NB4 (cell line): ENCODE results near the gene RAD52.

ENCODE experiments used
- DNase-seq: peaks from one replicate; pipeline ENCODE4 v3.0.0; 2010; ENCODE audit warnings: low read depth
- H3K4me3 ChIP-seq: one replicate; pipeline ENCODE4 v1.5.1; 2011; ENCODE audit warnings: mild to moderate bottlenecking, low read depth, low read length, moderate library complexity
- MYC ChIP-seq: IDR thresholded peaks from 2 replicates; pipeline ENCODE4 v1.6.1; 2011; ENCODE audit warnings: low read depth, low read length
- POLR2A ChIP-seq: IDR thresholded peaks from 2 replicates; pipeline ENCODE4 v1.6.1; 2011; ENCODE audit warnings: mild to moderate bottlenecking; ENCODE audit not compliant: insufficient read length; ENCODE audit errors: extremely low read depth
- TF ChIP-seq, protein P1 (sequence below): IDR thresholded peaks from 2 replicates; pipeline ENCODE4 v1.6.1; 2011; ENCODE audit warnings: low read depth, low read length
- TF ChIP-seq, protein P2 (sequence below): IDR thresholded peaks from one replicate; pipeline ENCODE4 v1.5.1; 2012; ENCODE audit warnings: low read depth, low read length

The RAD52 gene

DNA sequence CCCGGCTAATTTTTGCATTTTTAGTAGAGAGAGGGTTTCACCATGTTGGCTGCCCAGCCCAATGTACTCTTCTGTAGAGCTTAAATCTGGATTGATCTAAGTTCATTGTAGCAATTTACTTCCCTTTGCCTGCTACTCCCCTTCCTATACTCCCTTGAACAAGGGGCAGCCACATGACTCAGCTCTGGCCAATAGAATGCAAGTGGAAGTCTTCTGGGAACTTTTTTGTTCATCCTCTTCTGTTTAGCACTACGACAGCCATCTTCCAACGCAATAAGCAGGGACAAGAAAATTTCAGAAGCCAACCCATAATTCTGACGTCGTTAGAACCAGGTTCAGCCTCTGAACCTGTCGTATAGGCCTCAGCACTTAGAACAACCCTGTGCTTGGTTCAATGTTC lies 6.4 kb upstream of the RAD52 start:
- H3K4me3 ChIP-seq, result no peak overlapping the region
- no peak for TF ChIP-seq POLR2A
- TF ChIP-seq, protein P1, sequence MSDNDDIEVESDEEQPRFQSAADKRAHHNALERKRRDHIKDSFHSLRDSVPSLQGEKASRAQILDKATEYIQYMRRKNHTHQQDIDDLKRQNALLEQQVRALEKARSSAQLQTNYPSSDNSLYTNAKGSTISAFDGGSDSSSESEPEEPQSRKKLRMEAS, result no peak
- TF ChIP-seq, protein P2, sequence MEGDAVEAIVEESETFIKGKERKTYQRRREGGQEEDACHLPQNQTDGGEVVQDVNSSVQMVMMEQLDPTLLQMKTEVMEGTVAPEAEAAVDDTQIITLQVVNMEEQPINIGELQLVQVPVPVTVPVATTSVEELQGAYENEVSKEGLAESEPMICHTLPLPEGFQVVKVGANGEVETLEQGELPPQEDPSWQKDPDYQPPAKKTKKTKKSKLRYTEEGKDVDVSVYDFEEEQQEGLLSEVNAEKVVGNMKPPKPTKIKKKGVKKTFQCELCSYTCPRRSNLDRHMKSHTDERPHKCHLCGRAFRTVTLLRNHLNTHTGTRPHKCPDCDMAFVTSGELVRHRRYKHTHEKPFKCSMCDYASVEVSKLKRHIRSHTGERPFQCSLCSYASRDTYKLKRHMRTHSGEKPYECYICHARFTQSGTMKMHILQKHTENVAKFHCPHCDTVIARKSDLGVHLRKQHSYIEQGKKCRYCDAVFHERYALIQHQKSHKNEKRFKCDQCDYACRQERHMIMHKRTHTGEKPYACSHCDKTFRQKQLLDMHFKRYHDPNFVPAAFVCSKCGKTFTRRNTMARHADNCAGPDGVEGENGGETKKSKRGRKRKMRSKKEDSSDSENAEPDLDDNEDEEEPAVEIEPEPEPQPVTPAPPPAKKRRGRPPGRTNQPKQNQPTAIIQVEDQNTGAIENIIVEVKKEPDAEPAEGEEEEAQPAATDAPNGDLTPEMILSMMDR, result no peak
- peak; percentile 34 for DNase-seq

DNA sequence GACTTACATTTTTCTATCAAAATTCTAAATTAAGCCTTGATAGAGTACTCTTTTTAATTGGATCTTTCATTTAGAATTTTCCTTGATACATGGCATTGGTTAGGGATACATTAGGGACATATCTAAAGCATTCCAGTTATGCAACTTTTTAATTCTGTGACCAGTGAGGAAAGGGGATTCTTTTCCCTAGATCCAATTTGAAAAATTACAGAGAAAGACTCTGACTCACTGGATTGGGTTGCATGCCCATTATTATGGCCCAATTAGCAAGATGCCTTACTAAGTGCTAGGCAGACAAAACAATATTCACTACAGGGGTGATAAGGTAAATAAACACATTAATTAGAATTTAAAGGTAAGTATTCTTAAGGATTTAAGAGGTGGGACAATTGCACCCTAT lies 5.2 kb upstream of the RAD52 start:
- DNase-seq, result no peak
- TF ChIP-seq, protein P1, result no peak
- TF ChIP-seq, protein P2, result no peak
- TF ChIP-seq MYC (no peak), POLR2A (no peak)
- H3K4me3 ChIP-seq, result no peak overlapping the region

DNA sequence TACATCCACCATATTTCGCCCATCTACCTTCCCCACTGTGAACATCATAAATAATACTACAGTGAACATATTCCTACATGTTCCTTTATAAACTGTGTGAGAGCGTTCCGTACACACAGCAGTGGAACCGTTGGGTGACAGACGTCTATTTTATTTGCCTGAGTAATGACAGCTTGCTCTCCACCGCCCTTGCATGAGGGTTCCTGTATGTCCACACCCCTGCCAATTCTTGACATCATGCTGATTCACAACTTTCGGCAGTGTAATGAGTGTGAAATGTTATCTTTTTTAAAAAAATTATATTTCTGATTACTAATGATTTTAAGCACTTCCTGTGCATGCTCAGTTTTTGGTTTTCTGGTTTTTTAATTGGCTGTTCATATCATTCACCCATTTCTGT lies 4.3 kb upstream of the RAD52 start:
- peak; percentile 9 for DNase-seq
- no peak overlapping the region for H3K4me3 ChIP-seq

DNA sequence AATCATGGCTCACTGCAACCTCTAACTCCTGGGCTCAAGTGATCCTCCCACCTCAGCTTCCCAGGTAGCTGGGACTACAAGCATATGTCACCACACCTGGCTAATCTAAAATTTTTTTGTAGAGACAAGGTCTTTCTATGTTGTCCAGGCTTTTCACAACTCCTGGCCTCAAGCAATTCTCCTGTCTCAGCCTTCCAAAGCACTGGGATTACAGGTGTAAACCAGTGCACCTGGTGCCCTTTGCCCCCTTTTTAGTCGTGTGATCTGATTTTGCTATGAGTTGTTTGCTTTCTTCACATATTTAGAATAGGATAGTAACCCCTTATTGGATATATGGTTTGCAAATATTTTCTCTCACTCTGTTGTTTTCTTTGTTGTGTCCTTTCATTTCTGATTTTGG lies 1.7 kb upstream of the RAD52 start:
- TF ChIP-seq, protein P2, result no peak
- TF ChIP-seq, protein P1, result no peak
- TF ChIP-seq POLR2A (no peak), MYC (no peak)
- H3K4me3 ChIP-seq, result no peak overlapping the region
- DNase-seq, result no peak

More for the DNA sequence above, 4.3 kb upstream of the RAD52 start:
- TF ChIP-seq MYC (no peak), POLR2A (no peak)
- TF ChIP-seq, protein P2, result no peak
- TF ChIP-seq, protein P1, result no peak

DNA sequence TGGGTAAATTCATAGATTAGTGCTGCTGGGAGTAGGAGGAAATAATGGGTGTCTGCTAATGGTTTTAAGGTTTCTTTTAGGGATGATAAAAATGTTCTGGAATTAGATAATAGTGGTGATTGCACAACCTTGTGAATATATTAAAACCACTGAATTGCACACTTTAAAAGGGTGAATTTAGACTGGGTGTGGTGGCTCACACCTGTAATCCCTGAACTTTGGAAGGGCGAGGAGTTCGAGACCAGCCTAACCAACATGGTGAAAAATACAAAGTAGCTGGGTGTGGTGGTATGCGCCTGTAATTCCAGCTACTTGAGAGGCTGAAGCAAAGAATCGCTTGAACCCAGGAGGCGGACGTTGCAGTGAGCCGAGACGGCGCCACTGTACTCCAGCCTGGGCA lies 1.3 kb downstream of the RAD52 start:
- H3K4me3 ChIP-seq, result peak overlapping the region; percentile 89

More for the DNA sequence above, 1.3 kb downstream of the RAD52 start:
- DNase-seq, result no peak
- TF ChIP-seq, protein P2, result no peak
- TF ChIP-seq MYC, result no peak
- TF ChIP-seq, protein P1, result no peak
- TF ChIP-seq POLR2A, result no peak
